AG04450 (cell line): ENCODE data around the gene SNCA. TPM values are rescaled to one million over a fixed set of nuclear protein-coding genes. Genes with fewer than 3 reads are reported as not detected.

Source experiments
- CTCF ChIA-PET: fragments of 300-600, 350-600 bp; formaldehyde crosslinking; extraction: SDS; loops from one replicate; lab custom pipeline; 2022; ENCODE audit warnings: antibody characterized with exemption, inconsistent platforms; lab: Charles Lee
- POLR2A ChIA-PET: fragments of 350-600 bp; formaldehyde crosslinking; extraction: SDS; loops from one replicate; lab custom pipeline; 2021; ENCODE audit warnings: antibody characterized with exemption, inconsistent platforms; lab: Yijun Ruan, JAX
- DNase-seq: peaks from one replicate; pipeline ENCODE4 v3.0.0-alpha.2; 2011; ENCODE audit warnings: low read depth, low spot score
- H3K27ac ChIP-seq: one replicate; pipeline ENCODE4 v1.5.1; 2012; ENCODE audit warnings: low read depth, low read length, control low read depth
- H3K27me3 ChIP-seq: one replicate; pipeline ENCODE4 v1.6.0; 2012; ENCODE audit warnings: low read length; ENCODE audit not compliant: control insufficient read depth, insufficient read depth
- H3K4me3 ChIP-seq: 2 replicates; pipeline ENCODE4 v1.5.1; 2011; ENCODE audit warnings: mild to moderate bottlenecking, low read depth, low read length, control low read depth
- H3K9me3 ChIP-seq: 2 replicates; pipeline ENCODE4 v1.5.1; 2012; ENCODE audit warnings: low read length; ENCODE audit not compliant: control insufficient read depth, insufficient read depth
- CTCF ChIP-seq: IDR thresholded peaks from 2 replicates; pipeline ENCODE4 v1.5.1; 2011; ENCODE audit warnings: low read depth, low read length, control low read depth, inconsistent platforms
- polyA plus RNA-seq: library from polyadenylated mRNA; depleted of rRNA; stranded (reverse); fragments of >200 nt; gene quantifications from 2 replicates; pipeline ENCODE4 v1.2.3, GENCODE V29; 2011

The SNCA gene
- polyA plus RNA-seq, 1 experiment, result 2.9 TPM

GRCh38 chr4:89800012-89800516 is 36.9 kb downstream of the SNCA start:
- TF ChIP-seq CTCF, result no peak
- H3K4me3 ChIP-seq, result no peak overlapping the region
- H3K27me3 ChIP-seq, result no peaks in the 10 kb centered on the region
- H3K27ac ChIP-seq, result no peak overlapping the region
- POLR2A ChIA-PET, result no interaction called here
- no peaks in the 10 kb centered on the region for H3K9me3 ChIP-seq
- CTCF ChIA-PET, result no interaction called here
- DNase-seq, result no peak

- Histone ChIP-seq H3K27me3 (no peaks in the 10 kb centered on the region), H3K9me3 (no peaks in the 10 kb centered on the region), H3K27ac (no peak overlapping the region), H3K4me3 (no peak overlapping the region)
- ChIA-PET POLR2A (no interaction called here), CTCF (no interaction called here)
- TF ChIP-seq CTCF, result no peak
- no peak for DNase-seq
Measured at GRCh38 chr4:89799071-89799470, 37.9 kb downstream of the SNCA start.

- DNase-seq, result no peak
- TF ChIP-seq CTCF, result no peak
- Histone ChIP-seq H3K27ac (no peak overlapping the region), H3K9me3 (no peaks in the 10 kb centered on the region), H3K27me3 (no peaks in the 10 kb centered on the region), H3K4me3 (no peak overlapping the region)
- CTCF ChIA-PET, result interaction anchor here (0.6 kb wide), 1 partner anchor 96 kb away, joined by 3 read pairs; no protein-coding TSS in a partner anchor
- POLR2A ChIA-PET, result no interaction called here
Measured at GRCh38 chr4:89797117-89797516, 39.8 kb downstream of the SNCA start.

- Histone ChIP-seq H3K27me3 (no peaks in the 10 kb centered on the region), H3K27ac (no peak overlapping the region), H3K4me3 (no peak overlapping the region), H3K9me3 (no peaks in the 10 kb centered on the region)
- CTCF ChIA-PET, result interaction anchor here (0.6 kb wide), 1 partner anchor 36 kb away, joined by 3 read pairs; no protein-coding TSS in a partner anchor
- TF ChIP-seq CTCF, result no peak
- POLR2A ChIA-PET, result no interaction called here
- DNase-seq, result no peak
Measured at GRCh38 chr4:89788206-89789072, 48.5 kb downstream of the SNCA start.

GRCh38 chr4:89784686-89785231 is 52.2 kb downstream of the SNCA start:
- H3K27me3 ChIP-seq, result no peaks in the 10 kb centered on the region
- TF ChIP-seq CTCF, result no peak
- ChIA-PET CTCF (no interaction called here), POLR2A (no interaction called here)
- H3K27ac ChIP-seq, result no peak overlapping the region
- no peaks in the 10 kb centered on the region for H3K9me3 ChIP-seq
- H3K4me3 ChIP-seq, result no peak overlapping the region
- no peak for DNase-seq
